GM19193 (cell line): ENCODE measurements around the gene SMOC2.

ENCODE experiments used
- POLR2A ChIP-seq: IDR thresholded peaks from 4 replicates; pipeline ENCODE4 v1.6.1; 2011; ENCODE audit not compliant: insufficient read depth, insufficient read length; ENCODE audit errors: extremely low read depth

Gene SMOC2

GRCh38 chr6:168660400-168660945 is 219.5 kb downstream of the SMOC2 start:
- no peak for TF ChIP-seq POLR2A

DNA sequence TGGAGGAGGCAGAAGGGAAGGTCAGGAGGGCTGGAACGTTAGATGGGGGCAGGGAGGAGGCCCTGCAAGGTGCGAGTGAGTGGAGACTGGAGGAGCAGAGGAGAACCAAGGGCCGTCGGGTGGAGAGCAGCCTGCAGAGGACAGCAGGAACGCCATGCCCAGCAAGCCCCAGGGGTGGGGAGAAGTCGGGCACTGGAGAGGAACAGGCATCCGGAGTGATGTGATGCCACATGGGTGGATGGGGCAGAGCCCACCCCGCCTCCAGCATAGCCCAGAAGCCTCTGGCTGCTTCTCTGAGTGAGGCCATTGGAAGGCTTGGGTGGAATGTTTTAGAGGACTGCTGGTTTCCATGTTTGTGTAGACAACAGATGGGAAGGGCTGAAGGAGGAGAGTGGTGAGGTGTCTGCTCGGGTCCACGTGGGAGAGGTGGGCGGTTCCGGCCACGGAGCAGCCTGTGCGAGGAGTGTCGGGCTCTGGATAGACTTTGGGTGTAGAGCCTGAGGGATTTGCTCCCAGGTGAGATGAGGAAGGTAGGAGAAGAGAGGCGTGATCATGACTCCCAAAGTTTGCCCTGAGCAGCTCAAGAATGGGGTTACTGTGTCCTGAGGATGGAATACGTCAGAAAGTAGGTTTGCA is 221.4 kb downstream of the SMOC2 start:
- no peak for TF ChIP-seq POLR2A

GRCh38 chr6:168663041-168663440 is 222.1 kb downstream of the SMOC2 start:
- no peak for TF ChIP-seq POLR2A

DNA sequence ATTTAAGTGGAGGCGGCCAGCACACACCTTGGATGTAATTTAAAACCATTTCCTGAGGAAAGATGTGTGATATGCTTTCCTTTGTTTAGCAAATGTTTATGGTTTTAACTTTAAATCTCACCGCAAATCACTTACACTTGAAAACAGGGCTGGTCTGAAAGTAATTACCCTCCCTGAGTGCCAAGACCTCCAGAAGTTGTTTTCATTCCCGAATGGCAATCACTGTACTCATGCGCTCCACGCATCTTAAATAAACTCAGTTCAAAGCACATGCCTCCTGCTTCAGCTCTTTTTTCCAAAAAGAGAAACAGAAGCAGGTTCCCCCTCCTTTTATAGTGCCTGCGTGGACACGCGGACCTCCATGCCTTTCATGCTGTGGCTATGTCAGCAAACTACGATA is 224.0 kb downstream of the SMOC2 start:
- TF ChIP-seq POLR2A = no peak

DNA sequence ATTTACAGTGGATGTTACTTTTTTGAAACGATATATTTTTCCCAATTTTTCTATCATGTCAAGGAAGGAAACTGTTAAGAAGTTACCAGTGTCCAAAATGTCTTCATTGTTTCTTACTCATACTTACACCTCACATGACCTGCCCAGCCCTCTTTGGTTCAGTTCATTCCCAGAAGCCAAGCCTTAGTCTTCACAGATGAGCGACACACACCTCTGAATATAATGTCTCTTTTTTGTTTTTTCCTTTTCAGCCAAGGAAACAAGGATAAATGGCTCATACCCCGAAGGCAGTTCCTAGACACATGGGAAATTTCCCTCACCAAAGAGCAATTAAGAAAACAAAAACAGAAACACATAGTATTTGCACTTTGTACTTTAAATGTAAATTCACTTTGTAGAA is 225.2 kb downstream of the SMOC2 start:
- no peak for TF ChIP-seq POLR2A

- no peak for TF ChIP-seq POLR2A
Measured at GRCh38 chr6:168666699-168667427, 225.9 kb downstream of the SMOC2 start.

DNA sequence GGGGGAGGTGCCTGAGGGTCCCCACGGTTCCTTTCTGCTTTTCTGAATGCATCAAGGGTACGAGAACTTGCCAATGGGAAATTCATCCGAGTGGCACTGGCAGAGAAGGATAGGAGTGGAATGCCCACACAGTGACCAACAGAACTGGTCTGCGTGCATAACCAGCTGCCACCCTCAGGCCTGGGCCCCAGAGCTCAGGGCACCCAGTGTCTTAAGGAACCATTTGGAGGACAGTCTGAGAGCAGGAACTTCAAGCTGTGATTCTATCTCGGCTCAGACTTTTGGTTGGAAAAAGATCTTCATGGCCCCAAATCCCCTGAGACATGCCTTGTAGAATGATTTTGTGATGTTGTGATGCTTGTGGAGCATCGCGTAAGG is 226.4 kb downstream of the SMOC2 start:
- no peak for TF ChIP-seq POLR2A

- TF ChIP-seq POLR2A = no peak
Measured at GRCh38 chr6:168670401-168670985, 229.5 kb downstream of the SMOC2 start.

- TF ChIP-seq POLR2A = no peak
Measured at GRCh38 chr6:168671028-168671862, 230.3 kb downstream of the SMOC2 start.

- TF ChIP-seq POLR2A = no peak
Measured at GRCh38 chr6:168671863-168672546, 231.0 kb downstream of the SMOC2 start.

GRCh38 chr6:168674595-168674994 is 233.6 kb downstream of the SMOC2 start:
- TF ChIP-seq POLR2A = no peak

DNA sequence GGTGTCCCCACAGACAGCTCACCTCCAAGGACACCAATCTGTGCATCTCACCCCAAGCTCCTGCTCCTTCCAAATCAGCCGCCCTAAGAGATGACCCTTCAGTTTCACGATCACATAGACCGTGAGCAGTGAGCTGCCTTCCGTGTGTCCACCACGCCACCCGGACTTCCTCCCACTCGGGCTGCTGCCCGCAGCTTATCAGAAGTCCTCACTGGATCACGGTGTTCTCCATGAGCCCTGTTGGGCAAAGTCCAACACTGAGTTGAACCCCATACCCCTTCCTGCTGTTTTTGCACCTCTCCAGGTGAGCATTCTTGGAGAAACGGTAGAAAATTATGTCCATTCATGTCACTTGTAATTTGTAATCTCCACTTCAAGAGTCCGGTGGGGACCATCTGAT is 234.4 kb downstream of the SMOC2 start:
- TF ChIP-seq POLR2A = no peak

DNA sequence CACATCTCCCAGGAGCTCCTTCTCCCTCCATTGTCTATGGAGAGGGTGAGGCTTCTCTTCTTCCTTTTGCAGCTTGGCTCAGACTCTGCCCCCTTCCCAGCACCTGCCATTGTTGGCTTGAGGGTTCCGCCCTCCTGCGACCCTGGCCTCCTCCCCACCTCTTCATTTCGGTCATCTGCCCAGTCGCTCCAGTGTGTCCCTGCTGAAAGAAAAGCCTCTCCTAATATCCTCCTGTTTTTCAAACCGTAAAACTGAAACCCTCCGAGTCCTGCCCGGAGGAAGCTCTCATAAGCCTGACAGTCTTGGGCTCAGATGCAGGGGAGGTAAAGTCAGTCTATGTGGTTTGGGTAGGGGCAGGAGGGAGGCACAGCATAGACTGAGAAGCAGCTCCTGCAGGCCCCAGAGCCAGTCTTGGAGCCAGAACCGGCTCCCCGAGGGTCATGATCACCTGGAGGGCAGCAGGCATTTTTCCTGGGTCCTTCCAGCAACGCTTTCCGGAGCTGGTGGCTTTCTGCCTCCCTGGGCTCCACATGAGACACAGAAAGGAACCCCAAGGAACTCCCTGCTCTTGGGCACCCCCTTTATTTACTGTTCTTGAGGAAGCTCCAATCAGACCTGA is 235.1 kb downstream of the SMOC2 start:
- no peak for TF ChIP-seq POLR2A

- no peak for TF ChIP-seq POLR2A
Measured at GRCh38 chr6:168676552-168677322, 235.8 kb downstream of the SMOC2 start.

- TF ChIP-seq POLR2A = no peak
Measured at GRCh38 chr6:168678077-168678476, 237.1 kb downstream of the SMOC2 start.
